IPS DF 6.9 (cell line): ENCODE results near the gene SUN1.
"Not testable (repeated sequence)": the region's sequence is repeated elsewhere in the genome, so short reads cannot be mapped to it uniquely, and the experiment has no call there.

ENCODE experiments used
- DNase-seq: peaks from one replicate; pipeline ENCODE4 v3.0.0-alpha.2; 2013; ENCODE audit warnings: low read depth, low spot score
- H3K27ac ChIP-seq: one replicate; pipeline ENCODE4 v1.5.1; 2013; ENCODE audit warnings: low read length, control low read depth
- H3K27me3 ChIP-seq: 2 replicates; pipeline ENCODE4 v1.6.1; 2013; ENCODE audit warnings: mild to moderate bottlenecking, low read length; ENCODE audit not compliant: control insufficient read depth, insufficient read depth
- H3K36me3 ChIP-seq: 2 replicates; pipeline ENCODE4 v1.6.1; 2013; ENCODE audit warnings: low read length; ENCODE audit not compliant: control insufficient read depth, insufficient read depth
- H3K4me1 ChIP-seq: 2 replicates; pipeline ENCODE4 v1.6.1; 2013; ENCODE audit warnings: low read length; ENCODE audit not compliant: control insufficient read depth, insufficient read depth
- H3K4me3 ChIP-seq: 2 replicates; pipeline ENCODE4 v1.5.1; 2013; ENCODE audit warnings: mild to moderate bottlenecking, low read length
- H3K9me3 ChIP-seq: 2 replicates; pipeline ENCODE4 v1.6.1; 2013; ENCODE audit warnings: low read length, inconsistent platforms; ENCODE audit not compliant: control insufficient read depth, insufficient read depth
- WGBS: extraction: QIAGEN DNeasy Blood & Tissue Kit; methylation state at CpG from one replicate; pipeline ENCODE4 v1.1.7; 2013; ENCODE audit warnings: mixed read lengths, missing lambda C conversion rate; ENCODE audit not compliant: insufficient read length, insufficient coverage; 5-methylcytosine and 5-hydroxymethylcytosine counted together

The SUN1 gene

GRCh38 chr7:869348-869747, 37.1 kb downstream of the SUN1 start:
- Histone ChIP-seq H3K4me1 (no peaks in the 10 kb centered on the region; the same call in 1 of the 2 replicates), H3K27me3 (no peaks in the 10 kb centered on the region), H3K36me3 (peaks cover 34% of the 10 kb centered on the region), H3K27ac (no peak overlapping the region), H3K4me3 (no peak overlapping the region), H3K9me3 (no peaks in the 10 kb centered on the region)
- DNase-seq = no peak
- WGBS = no CpG with 5 or more reads among the region's 14 CpGs

- Histone ChIP-seq H3K27me3 (no peaks in the 10 kb centered on the region), H3K4me1 (peaks cover 3% of the 10 kb centered on the region; the same call in 1 of the 2 replicates), H3K27ac (no peak overlapping the region), H3K4me3 (no peak overlapping the region), H3K9me3 (no peaks in the 10 kb centered on the region), H3K36me3 (peaks cover 31% of the 10 kb centered on the region)
- no CpG with 5 or more reads among the region's 14 CpGs for WGBS
- no peak for DNase-seq
Measured at GRCh38 chr7:871900-872537, 39.7 kb downstream of the SUN1 start.

- not testable (repeated sequence) for H3K27ac ChIP-seq, DNase-seq, H3K27me3 ChIP-seq, H3K4me3 ChIP-seq, H3K9me3 ChIP-seq, H3K4me1 ChIP-seq
- no CpG with 5 or more reads among the region's 19 CpGs for whole genome bisulfite sequencing
- H3K36me3 ChIP-seq = peaks cover 24% of the 10 kb centered on the region
Measured at GRCh38 chr7:872685-873084, 40.4 kb downstream of the SUN1 start.

- Histone ChIP-seq H3K4me3 (no peak overlapping the region), H3K27me3 (no peaks in the 10 kb centered on the region), H3K27ac (no peak overlapping the region), H3K9me3 (no peaks in the 10 kb centered on the region), H3K4me1 (0 out of 2 replicates have a peak, but pooled peaks cover 3% of the 10 kb centered on the region), H3K36me3 (peaks cover 18% of the 10 kb centered on the region)
- DNase-seq = peak; percentile 78
- no CpG with 5 or more reads among the region's 18 CpGs for WGBS
Measured at GRCh38 chr7:873367-874002, 41.2 kb downstream of the SUN1 start.

- Histone ChIP-seq H3K4me3 (no peak overlapping the region), H3K9me3 (no peaks in the 10 kb centered on the region), H3K4me1 (0 out of 2 replicates have a peak, but pooled peaks cover 3% of the 10 kb centered on the region), H3K27ac (no peak overlapping the region), H3K27me3 (no peaks in the 10 kb centered on the region), H3K36me3 (peaks cover 20% of the 10 kb centered on the region)
- no peak for DNase-seq
- 100% methylated on average over 1 of the region's 9 CpGs for WGBS
Measured at GRCh38 chr7:874031-874749, 41.9 kb downstream of the SUN1 start.

- WGBS = no CpG with 5 or more reads among the region's 7 CpGs
- peaks cover 16% of the 10 kb centered on the region for H3K36me3 ChIP-seq
- no peak overlapping the region for H3K4me3 ChIP-seq
- H3K27ac ChIP-seq = no peak overlapping the region
- H3K27me3 ChIP-seq = no peaks in the 10 kb centered on the region
- 0 out of 2 replicates have a peak, but pooled peaks cover 3% of the 10 kb centered on the region for H3K4me1 ChIP-seq
- no peak for DNase-seq
- no peaks in the 10 kb centered on the region for H3K9me3 ChIP-seq
Measured at GRCh38 chr7:875051-875450, 42.8 kb downstream of the SUN1 start.

GRCh38 chr7:875476-876076, 43.3 kb downstream of the SUN1 start:
- Histone ChIP-seq H3K36me3 (peaks cover 16% of the 10 kb centered on the region), H3K4me3 (no peak overlapping the region), H3K27me3 (no peaks in the 10 kb centered on the region), H3K9me3 (no peaks in the 10 kb centered on the region), H3K4me1 (0 out of 2 replicates have a peak, but pooled peaks cover 3% of the 10 kb centered on the region), H3K27ac (no peak overlapping the region)
- WGBS = no CpG with 5 or more reads among the region's 27 CpGs
- DNase-seq = no peak

GRCh38 chr7:876077-876971, 44.0 kb downstream of the SUN1 start, which contains the start of gene GET4:
Gene GET4, plus strand, starts transcription at chr7:876554. Its CDS starts 92 bp downstream, at chr7:876646.
- DNase-seq = peak; percentile 71
- Histone ChIP-seq H3K4me3 (peak within 1 kb of the TSS; percentile 64), H3K27ac (no peak within 1 kb of the TSS), H3K4me1 (0 out of 2 replicates have a peak, but pooled peaks cover 3% of the 10 kb centered on the region), H3K36me3 (peaks cover 16% of the 10 kb centered on the region), H3K27me3 (no peaks in the 10 kb centered on the region), H3K9me3 (no peaks in the 10 kb centered on the region)
- WGBS = no CpG with 5 or more reads among the region's 129 CpGs

- Histone ChIP-seq H3K27me3 (no peaks in the 10 kb centered on the region), H3K4me3 (peak overlapping the region; percentile 64), H3K4me1 (0 out of 2 replicates have a peak, but pooled peaks cover 3% of the 10 kb centered on the region), H3K36me3 (peaks cover 13% of the 10 kb centered on the region), H3K27ac (no peak overlapping the region), H3K9me3 (no peaks in the 10 kb centered on the region)
- no peak for DNase-seq
- WGBS = no CpG with 5 or more reads among the region's 26 CpGs
Measured at GRCh38 chr7:876972-877311, 44.7 kb downstream of the SUN1 start.
